GM18951 (cell line): ENCODE data around the gene VOPP1.

ENCODE experiments used
- POLR2A ChIP-seq: IDR thresholded peaks from 4 replicates; pipeline ENCODE4 v1.6.1; 2011; ENCODE audit warnings: mild to moderate bottlenecking; ENCODE audit not compliant: insufficient read length, insufficient read depth; ENCODE audit errors: extremely low read depth
- in situ Hi-C: fragments of 300-500 bp; cut with MboI; formaldehyde crosslinking; loops from one replicate; pipeline ENCODE4 v1.12.0; 2022; ENCODE audit warnings: low sequenced_read_pairs, mixed read lengths, inconsistent platforms; ENCODE audit not compliant: unreplicated experiment

Gene VOPP1

GRCh38 chr7:55485501-55486191 is 86.7 kb downstream of the VOPP1 start:
- in situ Hi-C loops, result no loop called here
- no peak for TF ChIP-seq POLR2A

GRCh38 chr7:55484834-55485233 is 87.5 kb downstream of the VOPP1 start:
- no peak for TF ChIP-seq POLR2A
- in situ Hi-C loops, result no loop called here

GRCh38 chr7:55484241-55484640 is 88.1 kb downstream of the VOPP1 start:
- TF ChIP-seq POLR2A, result no peak
- in situ Hi-C loops, result no loop called here

GRCh38 chr7:55483046-55483445 is 89.3 kb downstream of the VOPP1 start:
- in situ Hi-C loops, result no loop called here
- TF ChIP-seq POLR2A, result no peak

DNA sequence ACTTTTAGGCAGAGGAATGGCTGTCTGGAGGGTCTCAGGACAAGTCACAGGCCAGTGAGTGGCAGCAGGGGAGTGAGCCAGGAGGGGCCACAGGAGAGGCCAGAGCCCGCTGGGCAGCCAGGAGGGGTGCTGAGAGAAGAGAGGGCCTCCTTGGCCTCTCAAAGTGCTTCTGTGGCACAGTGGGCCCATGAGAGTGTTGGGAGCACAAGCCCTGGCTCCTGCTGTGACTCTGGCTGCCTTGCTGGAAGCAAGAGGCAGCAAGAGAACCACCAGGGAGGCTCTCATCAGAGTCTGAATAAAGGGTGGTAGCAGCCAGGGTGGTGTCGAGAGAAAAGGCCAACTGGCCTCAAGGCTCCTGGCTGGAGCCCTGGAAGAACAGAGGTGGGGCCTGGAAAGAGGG is 91.1 kb downstream of the VOPP1 start:
- no peak for TF ChIP-seq POLR2A
- in situ Hi-C loops, result no loop called here

DNA sequence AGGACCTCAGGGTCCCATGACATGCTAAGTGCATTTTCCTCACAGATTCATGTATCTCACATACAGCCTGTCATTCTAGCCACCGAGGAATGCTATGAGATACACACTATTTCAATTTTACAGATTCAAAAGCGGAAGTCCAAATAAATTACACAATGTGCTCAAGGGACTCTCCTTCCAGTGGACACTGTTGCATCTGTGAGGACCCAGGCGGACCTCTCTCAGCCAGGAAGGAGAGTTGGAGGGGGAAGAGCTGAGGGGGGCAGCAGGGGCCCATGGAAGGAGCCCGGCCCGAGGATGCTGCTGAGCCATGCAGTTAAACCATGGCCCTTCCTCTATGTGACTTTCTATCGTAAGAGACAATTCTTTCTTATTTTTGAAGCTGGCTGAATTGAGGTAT is 93.6 kb downstream of the VOPP1 start:
- TF ChIP-seq POLR2A, result no peak
- in situ Hi-C loops, result no loop called here

DNA sequence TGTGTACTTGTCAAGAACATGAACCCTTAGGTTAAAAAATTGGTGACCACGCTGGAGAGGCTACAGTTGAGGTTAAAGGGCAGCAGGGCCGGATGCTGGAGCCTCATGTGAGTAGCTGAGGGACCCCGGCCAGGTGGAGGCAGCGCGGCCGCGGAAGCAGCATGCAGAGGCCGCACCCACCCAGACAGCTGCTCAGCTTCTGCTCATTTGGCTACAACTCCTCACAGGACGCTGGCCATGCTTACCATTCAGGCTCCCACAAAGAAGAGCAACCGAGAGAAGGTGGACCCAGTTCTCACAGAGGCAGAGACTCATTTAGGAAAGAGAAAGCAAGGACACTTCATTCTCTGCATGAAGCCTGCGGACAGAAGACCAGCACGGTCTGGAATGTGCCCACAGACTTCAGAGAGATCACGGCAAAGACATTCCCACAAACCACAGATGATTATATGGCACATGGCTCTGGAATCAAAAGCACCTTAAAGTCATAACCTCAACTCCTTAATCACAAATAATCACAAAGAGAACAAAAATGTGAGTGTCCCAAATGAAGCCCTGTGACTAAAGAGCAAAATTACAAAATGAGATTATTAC is 94.4 kb downstream of the VOPP1 start:
- TF ChIP-seq POLR2A, result no peak
- in situ Hi-C loops, result no loop called here

DNA sequence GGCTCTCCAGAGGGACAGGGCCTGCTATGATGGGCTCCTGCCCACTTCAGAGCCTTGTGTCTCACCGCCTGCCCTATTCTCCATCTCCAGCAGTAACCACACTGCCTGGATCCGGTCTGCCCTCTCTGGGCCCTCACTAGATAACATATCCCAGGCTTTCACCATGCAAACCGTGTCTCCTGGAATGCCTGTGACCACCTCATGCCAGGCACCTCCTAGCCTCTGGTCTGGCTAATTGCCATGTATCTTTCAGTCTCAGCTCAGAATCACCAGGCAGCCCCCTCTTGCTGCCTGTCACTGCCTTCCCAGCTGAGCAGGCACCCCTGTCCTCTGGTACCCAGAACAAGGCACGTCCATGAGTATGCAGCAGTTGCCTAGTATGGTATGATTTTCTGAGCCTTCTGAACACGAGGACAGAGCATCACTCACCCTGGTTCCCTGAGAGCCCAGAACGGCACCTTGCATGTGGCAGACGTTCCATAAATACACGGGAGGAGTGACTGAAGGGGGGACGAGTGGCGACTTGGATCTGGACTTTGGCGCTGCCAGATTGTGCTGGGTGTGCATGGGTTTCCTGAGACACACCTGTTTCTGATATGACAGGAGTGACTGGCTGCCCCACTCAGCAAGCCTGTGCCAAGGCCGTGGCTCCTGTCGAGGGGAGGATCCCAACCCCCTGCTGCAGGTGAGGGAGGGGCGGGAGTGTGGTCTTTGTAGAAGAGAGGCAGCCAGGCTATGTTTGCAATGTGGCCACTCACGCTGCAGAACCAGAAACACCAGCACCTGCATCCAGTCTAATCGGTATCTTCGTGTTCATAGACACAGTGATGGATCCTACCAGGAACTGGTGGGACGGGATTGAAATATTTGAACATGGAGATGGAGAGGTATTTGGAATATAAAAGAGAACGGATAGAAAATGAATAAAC is 95.2 kb downstream of the VOPP1 start:
- in situ Hi-C loops, result no loop called here
- TF ChIP-seq POLR2A, result no peak

DNA sequence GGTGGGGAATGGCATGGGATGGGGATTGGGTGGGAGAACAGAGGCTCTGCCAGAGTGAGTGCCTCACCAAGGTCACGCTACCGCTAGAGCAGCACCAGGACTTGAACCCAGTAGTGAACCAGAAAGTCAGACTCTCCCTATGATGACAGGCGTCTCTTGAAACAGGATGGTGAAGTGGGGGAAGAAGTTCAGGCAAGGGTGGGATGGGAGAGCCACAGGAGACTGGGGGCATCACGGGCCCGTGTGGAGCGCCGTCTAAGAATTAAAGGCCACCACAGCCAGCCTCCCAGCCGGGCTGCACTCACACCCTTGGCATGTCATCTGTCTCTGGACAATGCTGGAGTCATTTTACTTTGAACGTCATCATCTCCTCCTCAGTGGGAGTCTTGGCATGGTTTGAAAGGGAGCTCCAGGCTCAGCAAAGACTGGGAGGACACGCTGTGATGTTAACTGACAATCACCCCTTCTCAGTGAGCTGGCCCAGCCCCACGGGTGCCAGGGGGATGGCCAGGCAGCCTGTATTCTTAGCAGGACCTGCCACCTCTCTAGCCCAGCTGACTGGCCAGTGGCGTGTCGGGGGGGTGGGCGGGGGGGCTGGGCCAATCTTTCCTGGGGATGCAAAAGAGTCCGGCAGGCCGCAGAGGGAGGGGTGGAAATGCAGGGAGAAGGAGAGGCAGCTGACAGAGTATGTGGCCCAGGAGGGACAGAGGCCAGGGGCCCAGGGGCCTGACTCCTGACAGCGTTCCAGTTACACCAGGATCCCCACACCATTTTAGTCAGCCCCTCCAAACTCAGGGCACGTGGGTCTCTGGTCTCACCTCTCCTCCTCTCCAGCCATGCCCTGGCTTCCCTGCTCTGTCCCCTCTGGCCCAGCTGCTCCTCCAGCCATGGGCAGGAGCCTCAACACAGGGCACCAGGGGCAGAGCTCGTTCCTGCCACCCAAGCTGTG is 96.2 kb downstream of the VOPP1 start:
- in situ Hi-C loops, result no loop called here
- TF ChIP-seq POLR2A, result peak; percentile 15

- TF ChIP-seq POLR2A, result no peak
- in situ Hi-C loops, result no loop called here
Observed at GRCh38 chr7:55474944-55475854, 97.1 kb downstream of the VOPP1 start.

- in situ Hi-C loops, result no loop called here
- no peak for TF ChIP-seq POLR2A
Observed at GRCh38 chr7:55473932-55474331, 98.4 kb downstream of the VOPP1 start.
